Lower leg skin (tissue), 4 donors: ENCODE measurements around the gene C1orf232. TPM values are rescaled to one million over a fixed set of nuclear protein-coding genes. Genes with fewer than 3 reads are reported as not detected.

Experiments used
- DNase-seq, 2 donors: peaks; one replicate each; pipeline ENCODE4 v3.0.0-alpha.2; 2019; ENCODE audit warnings: low spot score in 2 of 2
- H3K4me3 ChIP-seq: fragments of 200-600 bp; sonication (generic); 2 replicates; pipeline ENCODE4 v1.5.1; 2017; ENCODE audit warnings: mild to moderate bottlenecking, low read depth; ENCODE audit not compliant: poor library complexity, severe bottlenecking
- CTCF ChIP-seq, 3 donors: fragments of 450-650 bp; IDR thresholded peaks; one replicate each; pipeline ENCODE4 v1.5.1; 2016; ENCODE audit warnings: antibody characterized with exemption in 3 of 3, mild to moderate bottlenecking in 3 of 3, moderate library complexity in 2 of 3
- POLR2A ChIP-seq, 2 donors: fragments of 450-650 bp; IDR thresholded peaks; one replicate each; pipeline ENCODE4 v1.6.1; 2016 to 2017; ENCODE audit warnings: antibody characterized with exemption in 2 of 2, mild to moderate bottlenecking in 1 of 2, moderate library complexity in 1 of 2
- WGBS, 2 donors: methylation state at CpG; one replicate each; pipeline ENCODE4 v1.1.5; 2018; 5-methylcytosine and 5-hydroxymethylcytosine counted together
- intact Hi-C: fragments of 100-400 bp; cut with DNase I; formaldehyde crosslinking; loops from one replicate; pipeline ENCODE4 v1.15.0; 2023; ENCODE audit warnings: low total_unique reads
- total RNA-seq, 4 donors: library from RNA; depleted of rRNA; stranded (reverse); fragments of >200 nt; gene quantifications; one replicate each; pipeline ENCODE4 v1.1.0, GENCODE V29; 2016

The C1orf232 gene
- total RNA-seq, 4 donors from 2014 or later, result not detected

GRCh38 chr1:26153966-26154532 is 14.7 kb downstream of the C1orf232 start:
- intact Hi-C loops, result no loop called here
- WGBS, 2 donors, result 56 to 63% methylated on average over 5 of the region's 5 CpGs
- TF ChIP-seq CTCF (IDR thresholded peaks at IDR 0.05) (no peak), POLR2A (IDR thresholded peaks at IDR 0.05) (no peak)
- DNase-seq, result peak in 1 of 2 donors; percentile 70
- no peak overlapping the region for H3K4me3 ChIP-seq

- H3K4me3 ChIP-seq, result no peak overlapping the region
- DNase-seq, result peak in 1 of 2 donors; percentile 23
- no peak for TF ChIP-seq CTCF (IDR thresholded peaks at IDR 0.05)
- no peak for TF ChIP-seq POLR2A (IDR thresholded peaks at IDR 0.05)
- intact Hi-C loops, result no loop called here
These were observed 19.9 kb downstream of the C1orf232 start for GRCh38 chr1:26148887-26149286.

- no peak for DNase-seq
- intact Hi-C loops, result loop anchor here (2.0 kb wide), 1 partner anchor 41 kb away; no protein-coding TSS in a partner anchor
- no peak overlapping the region for H3K4me3 ChIP-seq
- no peak for TF ChIP-seq CTCF (IDR thresholded peaks at IDR 0.05)
- TF ChIP-seq POLR2A (IDR thresholded peaks at IDR 0.05), result no peak
- WGBS, 2 donors, result 48 to 51% methylated on average over 6 of the region's 6 CpGs
These were observed 22.8 kb downstream of the C1orf232 start for GRCh38 chr1:26145960-26146294.

GRCh38 chr1:26145041-26145959 is 23.5 kb downstream of the C1orf232 start:
- no peak for TF ChIP-seq POLR2A (IDR thresholded peaks at IDR 0.05)
- peak in 1 of 3 donors; percentile 29 for TF ChIP-seq CTCF (IDR thresholded peaks at IDR 0.05)
- intact Hi-C loops, result loop anchor here (2.0 kb wide), 1 partner anchor 40 kb away; no protein-coding TSS in a partner anchor
- DNase-seq, result peak; percentile 80 to 95
- H3K4me3 ChIP-seq, result no peak overlapping the region
- WGBS, 2 donors, result 27 to 30% methylated on average over 19 of the region's 19 CpGs

- intact Hi-C loops, result no loop called here
- WGBS, 2 donors, result 66% methylated on average over 8 of the region's 8 CpGs
- no peak for TF ChIP-seq POLR2A (IDR thresholded peaks at IDR 0.05)
- TF ChIP-seq CTCF (IDR thresholded peaks at IDR 0.05), result no peak
- no peak for DNase-seq
- H3K4me3 ChIP-seq, result no peak overlapping the region
These were observed 26.6 kb downstream of the C1orf232 start for GRCh38 chr1:26142159-26142558.
